NCI-H526 (cell line): ENCODE data around the gene ANTXR2.
A peak's percentile ranks its signal among the peaks of the same experiment; 100 is the strongest.

Source experiments
- DNase-seq, 2 experiments: peaks; one replicate each; lab custom pipeline; 2025; lab: John Stamatoyannopoulos, UW

Gene ANTXR2

DNA sequence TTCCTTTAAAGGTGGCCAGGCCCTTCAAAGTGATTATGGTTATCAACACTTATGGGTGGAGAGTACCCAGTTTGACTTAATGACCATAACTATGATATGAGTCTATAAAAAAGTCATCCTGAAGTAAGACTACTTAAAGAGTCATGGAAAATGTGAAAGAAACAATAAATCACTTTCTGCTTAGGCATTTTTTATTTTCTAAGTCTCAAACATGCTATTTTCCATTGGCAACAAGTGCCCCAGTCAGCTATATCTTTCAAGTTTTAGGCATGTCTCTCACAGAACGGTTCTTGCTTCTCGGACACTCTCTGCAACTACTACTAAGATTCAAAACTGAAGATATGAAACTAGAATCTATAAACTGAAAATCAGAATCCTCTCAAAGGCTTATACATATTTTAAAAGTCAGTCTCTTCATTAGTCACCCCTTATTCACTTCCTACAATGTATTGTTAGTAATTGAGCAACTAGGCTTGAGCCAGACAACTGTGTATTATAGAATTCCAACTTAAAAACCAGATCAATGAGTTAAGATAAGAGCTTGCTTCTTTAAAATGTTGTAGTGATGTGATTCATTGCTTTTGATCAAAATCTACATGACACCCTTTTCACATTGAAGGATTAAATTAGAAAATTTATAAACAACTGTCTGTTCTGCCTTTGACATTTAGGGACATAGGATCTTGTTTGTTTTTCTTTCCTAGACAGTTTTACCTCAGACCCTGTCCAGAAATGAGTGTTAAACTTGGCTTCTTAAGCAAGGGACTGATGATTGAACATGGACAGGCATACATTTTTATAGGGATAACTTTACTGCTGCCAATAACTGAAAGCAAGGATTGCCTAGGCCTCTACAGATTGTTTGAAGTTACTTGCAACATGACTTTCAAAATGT, 2.9 kb downstream of the ANTXR2 start:
- DNase-seq: no peak

DNA sequence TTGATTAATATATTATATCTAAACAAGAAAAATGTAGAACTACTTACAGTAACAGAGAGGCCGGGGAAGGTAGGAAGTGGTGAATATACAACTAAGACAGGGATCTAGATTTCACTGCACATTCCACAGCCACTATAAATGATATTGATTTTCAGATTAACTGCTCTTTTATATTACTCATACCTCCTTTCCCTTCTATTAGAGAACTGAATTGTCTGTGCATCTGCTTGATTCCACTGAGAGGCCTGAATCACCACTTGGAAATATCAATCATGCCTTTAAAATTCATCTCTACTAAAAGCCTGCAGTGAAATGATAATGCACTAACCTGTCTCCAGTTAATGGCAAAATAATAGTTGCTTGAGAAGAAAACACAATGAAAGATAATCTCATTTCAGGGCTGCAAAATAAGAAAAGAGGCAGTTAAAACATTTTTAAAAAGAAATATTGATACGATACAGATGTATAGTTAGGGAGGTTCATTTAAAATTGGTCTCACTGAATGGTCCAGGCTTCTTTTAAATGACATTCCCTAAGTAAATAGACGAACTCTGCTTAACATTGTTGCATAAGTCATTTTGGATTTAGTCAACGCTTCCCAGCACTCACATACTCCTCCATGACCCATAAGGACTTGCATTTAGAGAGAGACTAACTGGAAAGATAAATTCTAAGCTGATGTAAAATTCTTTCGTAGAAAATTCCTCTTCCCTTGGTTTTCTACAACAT, 3.8 kb downstream of the ANTXR2 start:
- DNase-seq: no peak

DNA sequence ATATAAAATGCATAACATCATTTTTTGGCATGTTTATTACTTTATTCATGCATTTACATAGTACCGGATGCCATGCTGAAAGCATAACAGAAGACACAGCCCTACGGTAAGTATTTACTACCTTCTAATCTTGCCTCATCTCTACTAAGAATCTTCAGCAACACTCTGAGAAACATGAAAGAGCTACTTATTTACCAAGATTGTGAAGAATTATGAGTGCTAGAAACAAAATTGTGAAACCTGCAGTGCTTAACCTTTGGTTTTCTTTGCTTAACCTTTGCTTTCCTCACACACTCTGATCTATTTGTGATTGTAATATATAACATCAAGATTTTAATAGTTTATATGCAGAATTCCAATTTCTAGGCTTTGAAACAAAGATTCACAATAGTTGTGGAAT, 7.4 kb downstream of the ANTXR2 start:
- DNase-seq: no peak

DNA sequence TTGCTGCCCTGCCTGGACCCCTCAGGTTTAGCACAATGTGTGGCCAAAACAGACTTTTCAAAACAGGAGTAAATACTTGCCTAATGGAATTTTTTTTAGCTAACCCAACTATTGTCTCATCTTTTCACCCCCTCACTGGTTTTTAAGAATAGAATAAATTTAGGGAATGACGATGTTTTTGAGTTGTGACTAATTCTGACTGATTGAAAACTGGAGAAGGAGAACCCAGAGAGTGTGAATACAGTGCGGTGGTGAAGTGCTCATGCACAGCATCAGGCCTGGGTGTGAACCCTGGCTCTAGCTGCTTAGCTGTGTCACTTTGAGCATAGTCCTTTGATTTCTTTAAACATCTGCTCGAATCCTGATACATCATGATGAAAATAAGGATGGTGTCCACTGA, 10.5 kb downstream of the ANTXR2 start:
- DNase-seq: no peak

DNA sequence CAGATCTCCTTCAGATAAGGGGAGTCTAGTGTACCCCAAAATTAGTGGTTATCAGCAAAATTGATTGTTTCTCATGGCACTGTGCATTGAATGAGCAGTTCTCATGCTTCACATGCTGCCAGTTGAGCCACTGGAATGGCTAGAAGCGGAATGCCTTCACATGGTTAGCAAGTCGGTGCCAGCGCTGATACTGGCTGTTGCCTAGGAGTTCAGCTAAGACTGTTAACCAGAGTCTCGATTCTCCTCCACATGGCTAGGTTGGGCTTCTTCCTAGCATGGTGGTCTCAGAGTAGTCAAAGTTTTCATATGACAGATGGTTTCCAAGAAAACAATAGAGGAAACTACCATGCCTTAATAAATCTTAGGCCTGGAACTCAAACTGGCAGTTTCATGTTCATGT, 12.2 kb downstream of the ANTXR2 start:
- no peak for DNase-seq

DNA sequence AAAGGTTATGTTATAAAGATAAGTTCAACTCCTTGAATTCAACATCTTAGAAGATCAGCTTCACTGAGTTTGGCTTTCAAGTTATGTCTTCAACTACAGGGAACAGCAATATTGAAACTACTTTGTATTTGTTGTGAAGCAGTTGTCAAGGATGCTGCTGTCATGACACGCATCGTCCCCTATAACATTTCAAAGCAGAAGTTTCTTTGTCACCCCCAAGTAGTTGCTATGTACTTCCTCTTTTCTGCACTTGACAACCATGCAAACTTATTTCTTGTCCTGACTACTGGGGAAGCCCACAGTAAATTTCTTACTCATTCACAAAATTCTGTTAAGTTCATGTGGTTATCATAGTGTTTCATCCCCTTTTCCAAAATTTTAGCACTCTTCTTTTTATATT, 14.3 kb downstream of the ANTXR2 start:
- no peak for DNase-seq

DNA sequence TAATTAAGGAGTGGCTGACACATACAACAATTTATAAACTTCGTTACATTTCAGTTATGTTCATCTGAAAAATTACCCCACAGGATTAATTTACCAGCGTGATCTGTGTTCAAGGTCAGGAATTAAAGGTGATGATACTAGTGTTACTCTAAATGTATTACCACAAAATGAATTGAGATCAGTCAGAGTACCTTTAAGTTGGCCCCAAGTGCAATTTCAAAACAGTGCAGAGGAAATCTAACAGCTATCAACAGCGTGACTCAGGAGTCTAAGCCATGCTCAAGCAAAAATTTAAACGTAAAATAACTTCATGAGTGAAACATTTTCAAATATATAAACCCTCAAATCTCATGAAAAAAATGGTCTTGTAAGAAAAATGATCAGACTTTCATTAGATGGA, 18.7 kb downstream of the ANTXR2 start:
- DNase-seq: no peak

DNA sequence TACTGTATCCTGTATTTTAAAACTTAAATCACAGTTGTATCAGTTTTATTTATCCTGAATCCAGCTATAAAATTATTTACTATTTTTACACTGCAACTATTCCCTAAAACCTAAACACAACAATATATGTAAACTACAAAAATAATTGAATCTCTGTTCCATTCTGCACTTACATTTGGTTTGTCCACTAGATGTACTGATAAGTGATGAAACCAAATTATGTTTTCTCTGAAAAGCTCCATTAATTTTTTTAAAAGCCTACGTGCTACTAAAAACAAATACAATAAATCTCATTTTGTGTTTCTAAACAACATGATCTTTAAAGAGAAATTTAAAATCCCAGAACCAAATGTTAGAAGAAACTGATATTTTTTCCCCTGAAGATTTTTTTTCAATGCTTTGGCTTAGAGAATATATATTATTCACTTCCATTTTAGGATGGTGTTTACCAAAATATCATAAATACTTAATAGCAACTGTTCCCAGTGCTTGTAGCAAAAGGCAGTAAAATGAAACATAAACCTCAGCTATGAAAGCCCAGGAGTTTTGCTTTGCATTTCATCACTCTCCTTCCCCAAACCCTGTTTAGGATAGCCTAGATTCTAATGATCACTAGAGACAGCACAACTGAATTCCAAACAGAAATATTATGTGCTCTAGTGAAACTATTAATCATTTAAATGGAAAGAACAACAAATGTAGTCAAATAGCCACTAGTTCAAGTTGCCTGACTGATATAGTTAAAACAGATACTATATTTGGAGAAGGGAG, 19.7 kb downstream of the ANTXR2 start:
- no peak for DNase-seq

DNA sequence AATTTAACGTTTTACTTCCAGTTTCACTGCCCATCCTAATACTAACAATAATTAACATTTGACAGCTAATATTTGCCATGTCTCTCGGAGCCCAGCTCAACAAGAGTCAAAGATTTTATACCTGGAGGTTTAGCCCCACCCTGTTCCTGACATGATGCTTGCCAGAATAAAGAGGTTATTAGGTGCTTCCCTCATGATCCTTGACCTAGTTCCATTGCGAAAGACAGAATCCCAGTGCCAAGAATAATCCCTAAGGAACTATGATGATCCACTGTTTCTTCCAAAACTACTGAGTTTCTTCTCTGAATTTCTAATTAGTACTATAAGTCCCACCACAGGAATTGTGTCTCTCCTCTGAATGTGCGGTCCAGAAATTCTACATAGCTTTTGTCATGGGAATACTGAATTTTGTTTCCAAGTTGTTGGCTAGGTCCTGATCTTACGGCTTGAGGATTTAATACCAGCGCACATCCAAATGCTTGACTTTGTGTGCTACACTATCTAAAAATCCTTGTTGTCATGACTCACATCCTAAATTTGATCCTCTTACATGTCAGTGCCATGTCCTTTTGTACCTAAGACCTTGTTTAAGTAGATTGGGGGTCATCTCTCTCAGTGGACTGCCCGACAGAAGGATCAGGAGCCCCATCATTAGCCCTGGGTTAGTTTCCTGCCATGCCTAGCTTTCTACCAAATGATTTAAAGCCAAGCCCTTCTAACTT, 23.1 kb downstream of the ANTXR2 start:
- no peak for DNase-seq

DNA sequence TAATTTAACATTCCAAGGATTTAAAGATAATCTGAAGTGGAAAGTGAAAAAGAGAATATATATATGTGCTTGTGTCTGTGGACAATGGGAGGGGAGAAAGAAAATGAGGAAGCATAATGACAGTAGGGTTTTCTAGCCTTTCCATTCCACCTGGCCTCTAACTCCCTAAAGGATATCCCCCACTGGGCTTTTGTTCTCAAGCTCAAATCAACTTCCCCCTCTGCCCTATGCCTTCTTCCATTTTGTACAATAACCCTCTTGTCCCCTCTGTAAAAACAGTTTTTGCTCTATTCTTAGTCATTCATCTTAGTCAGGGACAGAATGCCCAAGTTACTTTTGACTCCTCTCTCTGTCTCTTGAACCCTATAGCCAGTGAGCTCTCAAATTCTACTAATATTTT, 23.6 kb downstream of the ANTXR2 start:
- no peak for DNase-seq

DNA sequence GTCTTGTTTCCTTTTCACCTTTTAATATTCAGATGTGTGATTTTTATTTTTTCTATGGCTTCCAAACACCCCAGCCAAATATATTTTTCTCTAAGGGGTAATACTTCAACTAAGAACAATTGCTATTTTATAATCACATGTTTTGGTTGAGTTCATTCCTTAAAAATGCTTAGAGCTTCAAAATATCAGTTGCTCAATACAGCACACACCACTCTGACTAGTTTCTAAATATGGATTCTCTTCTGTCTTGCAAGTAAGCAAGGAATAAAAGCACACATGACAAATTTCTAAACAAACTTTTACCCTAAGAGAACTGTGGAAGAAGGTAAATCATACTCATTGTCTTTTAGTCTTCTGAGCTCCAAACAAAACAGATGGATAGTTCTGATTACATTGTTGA, 27.2 kb downstream of the ANTXR2 start:
- no peak for DNase-seq

DNA sequence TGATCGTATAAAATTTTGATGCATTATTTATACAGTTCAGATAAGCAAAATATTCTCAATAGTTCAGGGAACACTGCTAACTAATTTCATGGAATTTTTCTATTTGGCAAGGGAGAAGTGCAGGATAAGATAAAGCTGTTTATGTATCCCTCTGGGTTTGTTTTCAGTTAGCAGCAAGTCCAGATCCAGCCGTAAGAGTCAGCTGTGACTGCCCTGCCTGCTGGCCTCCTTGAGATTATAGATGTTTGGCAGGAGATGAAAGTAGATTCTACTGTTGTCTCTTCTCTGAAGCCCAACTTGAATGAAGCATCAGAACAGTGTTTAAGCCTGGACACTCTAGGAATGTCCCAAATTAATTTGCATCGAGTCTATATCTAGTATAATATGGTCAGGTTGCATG, 29.5 kb downstream of the ANTXR2 start:
- DNase-seq: no peak

DNA sequence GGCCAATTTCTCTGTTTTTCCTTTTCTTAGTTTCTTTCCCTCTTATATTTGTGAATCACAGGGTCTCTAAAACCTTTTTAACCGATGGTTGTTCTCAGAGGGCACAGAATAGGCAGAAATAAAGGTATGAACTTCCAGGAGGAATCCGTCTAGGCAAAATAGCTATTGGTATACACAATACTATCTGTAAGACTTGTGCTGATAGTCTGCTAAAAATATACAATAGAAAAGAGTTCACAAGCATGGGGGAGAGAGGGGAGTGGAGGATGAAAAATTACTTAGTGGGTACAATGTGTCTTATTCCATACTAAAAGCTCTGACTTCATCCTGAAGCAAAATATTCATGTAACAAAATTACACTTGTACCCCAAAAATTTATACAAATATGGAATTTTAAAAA, 30.2 kb downstream of the ANTXR2 start:
- no peak for DNase-seq

DNA sequence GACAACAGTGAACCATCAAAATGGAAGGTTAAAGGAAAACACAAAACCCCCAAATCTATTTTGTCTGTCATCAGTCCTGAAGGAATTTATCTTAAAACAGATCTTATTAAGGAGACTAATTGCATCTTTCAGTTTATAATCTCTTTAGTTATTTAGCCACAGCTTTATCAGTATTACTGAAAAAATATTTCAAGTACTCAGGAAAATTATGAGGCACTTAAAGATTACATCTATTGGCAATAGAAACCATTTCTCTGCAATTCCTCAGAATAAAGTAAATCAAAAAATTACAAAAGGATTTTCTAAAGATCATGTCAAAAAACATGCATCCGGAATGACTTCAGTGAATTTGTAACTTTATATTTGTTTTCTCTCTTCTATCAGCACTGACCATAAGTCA, 35.2 kb downstream of the ANTXR2 start:
- no peak for DNase-seq

DNA sequence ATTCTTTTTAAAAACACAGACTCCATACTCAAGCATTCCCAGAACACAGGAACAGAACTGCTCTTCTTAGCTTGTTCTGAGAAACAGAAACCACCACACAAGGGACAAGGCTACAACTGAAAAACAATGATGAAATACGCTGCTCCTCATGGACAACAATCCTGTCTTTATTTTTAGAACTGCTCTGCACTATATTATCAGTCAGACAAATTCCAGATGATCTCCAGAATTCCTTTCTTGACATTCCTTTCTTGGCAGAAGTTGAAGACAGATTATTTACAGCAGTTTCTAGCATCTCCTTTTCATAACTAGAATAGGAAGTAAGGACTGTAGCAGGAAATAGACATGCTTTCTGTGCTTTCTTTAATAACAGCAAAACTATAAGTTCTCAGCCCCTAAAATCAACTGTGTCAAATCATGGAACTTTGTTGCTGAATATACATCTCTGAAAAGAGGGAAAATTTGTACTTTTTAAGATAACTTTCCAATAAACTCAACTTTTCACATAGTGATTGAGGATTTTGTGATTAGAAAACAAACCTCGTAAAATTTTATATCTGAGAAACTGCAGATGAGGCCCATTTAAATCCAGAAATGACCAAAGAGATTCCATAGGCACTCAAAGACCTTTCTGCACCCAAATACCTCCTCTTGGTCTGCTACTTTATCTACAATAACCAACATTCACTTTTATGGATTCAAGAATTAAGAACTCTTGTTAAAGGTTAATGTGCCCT, 35.9 kb downstream of the ANTXR2 start:
- DNase-seq: no peak

DNA sequence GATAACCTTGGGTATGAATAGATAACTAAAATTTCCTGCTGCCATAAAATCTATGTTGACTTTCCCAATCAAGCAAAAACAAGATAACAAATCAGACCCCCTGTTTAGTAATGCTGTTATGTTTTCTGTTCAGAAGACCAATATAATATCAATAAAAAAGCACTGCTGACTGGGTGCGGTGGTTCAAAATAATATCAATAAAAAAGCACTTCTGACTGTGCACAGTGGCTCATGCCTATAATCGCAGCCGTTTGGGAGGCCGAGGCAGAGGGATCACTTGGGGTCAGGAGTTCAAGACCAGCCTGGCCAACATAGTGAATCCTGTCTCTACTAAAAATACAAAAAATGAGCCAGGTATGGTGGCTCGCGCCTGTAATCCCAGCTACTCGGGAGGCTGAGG, 36.7 kb downstream of the ANTXR2 start:
- no peak for DNase-seq

DNA sequence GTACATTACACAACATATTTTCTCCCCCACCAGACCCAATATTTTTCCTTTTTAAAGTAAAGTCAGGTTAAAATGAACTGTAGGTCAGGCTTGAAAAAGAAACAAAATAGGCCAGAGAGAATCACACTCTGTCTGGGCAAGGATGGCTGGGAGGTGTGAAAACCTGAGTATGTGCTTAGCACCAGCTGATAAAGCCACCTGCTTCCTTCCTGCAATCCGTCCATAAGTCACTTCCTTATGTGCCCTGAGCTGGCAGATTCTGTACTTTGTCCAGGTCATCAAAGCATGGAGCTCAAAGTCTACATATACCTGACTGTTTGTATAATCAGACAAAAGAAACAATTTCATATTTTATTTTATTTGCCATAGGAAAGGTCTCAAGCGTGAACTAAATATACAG, 37.7 kb downstream of the ANTXR2 start:
- DNase-seq: peak in 1 of 2 experiments; percentile 1

DNA sequence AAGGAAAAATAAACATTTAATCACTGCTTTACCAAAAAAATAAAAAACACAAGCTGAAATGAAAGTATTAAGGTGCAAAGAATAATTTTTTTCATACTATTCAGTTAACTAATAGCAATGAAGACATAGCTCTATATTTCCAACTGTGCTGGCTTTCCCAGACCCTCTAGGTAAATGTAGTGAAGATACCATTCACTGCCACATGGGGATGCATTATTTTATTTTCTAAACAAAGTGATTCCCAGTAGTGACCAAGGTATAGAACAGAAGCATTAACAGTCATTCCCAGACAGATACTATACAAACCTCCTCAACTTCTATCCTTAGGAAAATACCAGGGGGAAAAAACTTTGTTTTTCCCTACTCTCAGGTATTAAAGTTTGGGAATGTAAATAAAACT, 39.4 kb downstream of the ANTXR2 start:
- no peak for DNase-seq

DNA sequence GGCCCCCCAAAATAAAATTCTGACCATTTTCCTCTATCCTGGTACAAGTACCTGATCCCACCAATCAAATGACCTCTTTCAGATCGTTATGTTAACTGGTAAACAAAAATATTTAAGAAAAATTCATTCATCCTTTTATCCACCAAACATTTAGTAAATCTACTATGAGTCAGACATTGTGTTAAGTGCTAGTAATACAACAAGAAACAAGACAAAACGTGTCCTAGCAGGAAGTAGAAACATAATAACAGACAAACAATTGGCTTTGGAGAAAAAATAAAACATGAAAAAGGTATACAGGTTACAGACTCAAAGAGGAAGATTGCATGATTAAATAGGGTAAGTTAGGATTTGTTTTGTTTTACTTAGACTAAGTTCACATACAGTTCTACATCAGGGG, 43.7 kb downstream of the ANTXR2 start:
- DNase-seq: no peak

DNA sequence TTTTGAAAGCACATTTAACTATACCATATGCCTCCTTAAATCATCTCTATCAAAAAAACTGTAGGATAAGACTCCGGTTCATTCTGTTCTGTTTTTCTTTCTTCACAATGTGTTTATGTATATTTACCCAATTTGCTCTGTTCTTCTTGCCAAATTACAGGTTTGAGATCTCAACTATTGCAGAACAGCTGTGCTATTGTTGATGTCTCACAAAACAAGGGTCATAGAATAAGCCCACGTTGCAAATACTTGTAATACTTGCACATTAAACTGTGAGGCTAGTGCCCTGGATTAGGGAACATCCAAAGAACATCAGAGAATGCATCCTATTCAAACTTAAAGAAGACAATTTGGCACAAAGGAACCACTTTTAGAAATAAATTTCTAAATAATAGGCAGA, 45.4 kb downstream of the ANTXR2 start:
- DNase-seq: no peak

DNA sequence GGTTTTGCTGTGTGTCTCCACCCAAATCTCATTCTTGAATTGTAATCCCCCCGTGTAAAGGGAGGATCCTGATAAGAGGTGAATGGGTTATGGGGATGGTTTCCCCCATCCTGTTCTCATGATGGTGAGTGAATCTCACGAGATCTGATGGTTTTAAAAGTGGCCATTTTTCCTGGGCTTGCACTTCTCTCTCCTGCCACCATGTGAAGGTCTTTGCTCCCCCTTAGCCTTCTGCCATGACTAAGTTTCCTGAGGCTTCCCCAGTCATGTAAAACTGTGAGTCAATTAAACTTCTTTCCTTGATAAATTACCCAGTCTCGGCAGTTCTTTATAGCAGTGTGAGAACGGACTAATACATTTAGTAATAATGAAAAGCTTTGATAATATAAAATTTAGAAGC, 46.9 kb downstream of the ANTXR2 start:
- no peak for DNase-seq
